Activated CD4-positive, alpha-beta T cell treated with anti-CD3 and anti-CD28 coated beads, Interleukin-2, Interleukin-4, amounts not matched to agents 100 ng/mL and 50 ng/mL, durations not matched to agents 16 hours and 8 hours (primary cell): ENCODE results near the gene HIP1.
"Not testable (repeated sequence)": the region's sequence is repeated elsewhere in the genome, so short reads cannot be mapped to it uniquely, and the experiment has no call there.

Experiments used
- DNase-seq: peaks from one replicate; pipeline ENCODE4 v3.0.0-alpha.2; 2020; ENCODE audit warnings: low spot score

HIP1 gene

GRCh38 chr7:75575488-75576121 is 163.1 kb downstream of the HIP1 start:
- DNase-seq, result no peak

- no peak for DNase-seq
Observed at GRCh38 chr7:75573477-75574019, 165.2 kb downstream of the HIP1 start.

- DNase-seq, result no peak
Observed at GRCh38 chr7:75572814-75573213, 165.9 kb downstream of the HIP1 start.

GRCh38 chr7:75572396-75572795 is 166.3 kb downstream of the HIP1 start:
- no peak for DNase-seq

- no peak for DNase-seq
Observed at GRCh38 chr7:75571209-75571608, 167.5 kb downstream of the HIP1 start.

GRCh38 chr7:75569629-75570282 is 169.0 kb downstream of the HIP1 start:
- DNase-seq, result not testable (repeated sequence)

- DNase-seq, result no peak
Observed at GRCh38 chr7:75567948-75568595, 170.7 kb downstream of the HIP1 start.

- no peak for DNase-seq
Observed at GRCh38 chr7:75565132-75565837, 173.5 kb downstream of the HIP1 start.

- DNase-seq, result no peak
Observed at GRCh38 chr7:75563171-75563570, 175.6 kb downstream of the HIP1 start.

- no peak for DNase-seq
Observed at GRCh38 chr7:75559976-75560365, 178.8 kb downstream of the HIP1 start.

GRCh38 chr7:75559355-75559975 is 179.3 kb downstream of the HIP1 start:
- DNase-seq, result no peak

GRCh38 chr7:75556835-75557234 is 181.9 kb downstream of the HIP1 start:
- not testable (repeated sequence) for DNase-seq

- no peak for DNase-seq
Observed at GRCh38 chr7:75555736-75556135, 183.0 kb downstream of the HIP1 start.

GRCh38 chr7:75546237-75547015 is 192.3 kb downstream of the HIP1 start:
- no peak for DNase-seq

GRCh38 chr7:75537731-75538130 is 201.0 kb downstream of the HIP1 start:
- DNase-seq, result no peak

GRCh38 chr7:75536940-75537538 is 201.7 kb downstream of the HIP1 start:
- no peak for DNase-seq

- no peak for DNase-seq
Observed at GRCh38 chr7:75536491-75536890, 202.2 kb downstream of the HIP1 start.

- DNase-seq, result peak; percentile 49
Observed at GRCh38 chr7:75534727-75535307, 203.9 kb downstream of the HIP1 start.

- no peak for DNase-seq
Observed at GRCh38 chr7:75533926-75534325, 204.8 kb downstream of the HIP1 start.

- no peak for DNase-seq
Observed at GRCh38 chr7:75532639-75533038, 206.1 kb downstream of the HIP1 start.
